Measurements from ENCODE around the gene SLC25A23.
"Not testable (repeated sequence)": the region's sequence is repeated elsewhere in the genome, so short reads cannot be mapped to it uniquely, and the experiment has no call there.

The SLC25A23 gene

DNA sequence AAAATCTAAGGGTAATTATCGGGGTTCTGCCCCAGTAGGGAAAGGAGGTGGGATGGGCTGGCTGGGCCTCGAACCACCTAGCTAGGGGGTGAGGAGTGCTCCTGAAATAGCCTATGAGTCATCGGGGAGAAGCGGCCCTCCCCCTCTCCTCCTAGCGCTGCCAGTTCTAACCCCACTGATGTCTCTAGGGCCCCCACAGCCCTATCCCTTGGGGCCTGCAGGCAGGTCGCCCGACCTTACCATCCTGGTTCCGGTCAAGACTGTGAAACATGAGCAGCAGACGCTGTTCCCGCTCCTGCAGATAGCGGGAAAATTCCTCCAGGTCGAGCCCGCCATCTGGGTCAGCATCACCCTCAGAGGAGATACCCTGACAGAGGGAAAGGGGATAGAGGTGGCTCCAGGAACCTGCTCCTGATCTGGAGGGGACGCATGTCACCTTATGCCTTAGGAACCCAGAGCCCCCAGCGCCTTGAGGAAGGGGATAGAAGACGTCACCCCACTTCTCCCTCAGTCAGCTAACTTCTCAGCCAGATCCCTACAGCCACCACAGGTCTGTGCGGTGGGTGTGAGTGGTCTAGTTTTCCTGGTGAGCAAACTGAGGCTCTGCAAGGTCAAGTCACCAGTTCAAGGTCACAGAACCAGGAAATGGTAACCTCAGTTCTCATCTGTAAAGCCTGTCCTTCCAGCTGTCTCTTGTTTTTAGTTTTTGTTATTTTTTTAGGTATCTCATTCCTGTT lies 1.5 kb downstream of the SLC25A23 start:
- in situ Hi-C loops (cut with MboI; ENCODE audit: low sequenced_read_pairs) = no loop called here

- in situ Hi-C loops (cut with MboI; ENCODE audit: low sequenced_read_pairs) = no loop called here
Measured at GRCh38 chr19:6455924-6456323, 3.7 kb downstream of the SLC25A23 start.

DNA sequence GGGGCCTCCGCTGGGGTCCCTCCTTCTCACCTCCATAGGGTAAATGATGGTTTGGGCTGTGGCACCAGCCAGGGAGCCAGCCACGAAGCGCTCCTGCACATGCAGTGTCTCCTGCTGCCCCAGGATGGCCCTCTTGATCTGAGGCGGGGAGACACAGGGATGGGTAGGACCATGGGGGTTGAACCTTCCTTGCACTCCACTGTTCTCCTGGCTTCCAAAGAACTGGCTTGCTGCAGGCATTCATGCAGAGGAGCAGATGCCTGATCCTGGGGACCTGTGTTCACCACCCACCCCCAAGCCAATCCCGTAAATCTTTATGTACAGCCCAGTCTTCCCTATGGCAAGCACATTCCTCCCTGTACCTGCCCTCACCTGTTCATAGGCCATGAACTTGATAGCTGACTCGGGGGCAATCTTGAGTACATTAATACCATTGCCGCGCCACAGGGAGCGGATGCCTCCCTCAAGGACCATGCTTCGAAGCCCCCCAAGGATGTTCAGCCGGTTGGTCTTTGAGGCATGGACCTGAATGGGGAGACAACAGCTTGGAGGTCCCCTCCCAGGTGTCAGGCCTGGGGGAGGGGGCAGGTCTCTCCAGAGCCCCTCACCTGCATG lies 5.5 kb downstream of the SLC25A23 start:
- in situ Hi-C loops (cut with MboI; ENCODE audit: low sequenced_read_pairs) = no loop called here

- in situ Hi-C loops (cut with MboI; ENCODE audit: low sequenced_read_pairs) = no loop called here
Measured at GRCh38 chr19:6452899-6453298, 6.7 kb downstream of the SLC25A23 start.

GRCh38 chr19:6452223-6452614 lies 7.4 kb downstream of the SLC25A23 start:
- in situ Hi-C loops (cut with MboI; ENCODE audit: low sequenced_read_pairs) = no loop called here

- in situ Hi-C loops (cut with MboI; ENCODE audit: low sequenced_read_pairs) = no loop called here
Measured at GRCh38 chr19:6451583-6452222, 7.9 kb downstream of the SLC25A23 start.

GRCh38 chr19:6450166-6450565 lies 9.4 kb downstream of the SLC25A23 start:
- in situ Hi-C loops (cut with MboI; ENCODE audit: low sequenced_read_pairs) = no loop called here

- in situ Hi-C loops (cut with MboI; ENCODE audit: low sequenced_read_pairs) = no loop called here
Measured at GRCh38 chr19:6448045-6448444, 11.5 kb downstream of the SLC25A23 start.

- in situ Hi-C loops (cut with MboI; ENCODE audit: low sequenced_read_pairs) = no loop called here
Measured at GRCh38 chr19:6446452-6446851, 13.1 kb downstream of the SLC25A23 start.

GRCh38 chr19:6443986-6444385 lies 15.6 kb downstream of the SLC25A23 start:
- in situ Hi-C loops (cut with MboI; ENCODE audit: low sequenced_read_pairs) = no loop called here

GRCh38 chr19:6442087-6442688 lies 17.4 kb downstream of the SLC25A23 start:
- in situ Hi-C loops (cut with MboI; ENCODE audit: low sequenced_read_pairs) = no loop called here

DNA sequence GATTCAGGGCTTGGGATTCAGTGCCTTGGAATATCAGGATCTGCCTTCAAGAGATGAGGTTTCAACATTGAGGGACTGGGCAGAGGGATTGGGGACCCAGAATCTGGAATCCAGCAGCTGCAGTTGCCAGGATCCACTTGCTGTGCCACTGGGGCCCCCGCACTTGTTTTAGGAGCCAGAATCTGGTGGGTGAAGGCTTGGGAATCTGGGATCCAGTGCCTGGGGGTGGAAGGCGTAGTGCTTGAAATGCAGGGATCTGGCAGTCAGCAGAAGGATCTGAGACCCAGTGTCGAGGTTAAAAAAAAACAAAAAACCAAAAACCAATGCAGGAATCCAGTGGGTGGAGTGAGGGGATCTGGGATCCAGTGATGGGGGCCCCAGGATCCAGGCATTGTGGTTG lies 18.7 kb downstream of the SLC25A23 start:
- in situ Hi-C loops (cut with MboI; ENCODE audit: low sequenced_read_pairs) = no loop called here

- in situ Hi-C loops (cut with MboI; ENCODE audit: low sequenced_read_pairs) = no loop called here
Measured at GRCh38 chr19:6439743-6440142, 19.8 kb downstream of the SLC25A23 start.

DNA sequence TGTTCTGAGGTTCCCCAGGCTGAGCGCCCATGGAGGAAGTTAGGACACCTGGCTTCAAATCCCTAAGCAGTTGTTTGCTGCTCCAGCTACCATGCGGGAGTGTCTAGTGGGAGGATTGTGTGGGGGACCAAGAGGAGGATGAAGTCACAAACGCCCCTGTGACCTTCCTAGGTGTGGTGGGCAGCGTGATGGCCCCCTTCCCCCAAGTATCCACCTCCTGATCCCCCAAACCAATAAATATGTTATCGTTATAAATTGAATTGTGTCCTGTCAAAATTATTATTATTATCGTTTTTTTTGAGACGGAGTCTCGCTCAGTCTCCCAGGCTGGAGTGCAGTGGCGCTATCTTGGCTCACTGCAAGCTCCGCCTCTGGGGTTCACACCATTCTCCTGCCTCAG lies 25.9 kb downstream of the SLC25A23 start, which contains the start of gene SLC25A41:
TSS of gene SLC25A41 (minus strand) at position 101 of the 400 bp plus-strand sequence. CDS start at position 31, 70 bp downstream.
- in situ Hi-C loops (cut with MboI; ENCODE audit: low sequenced_read_pairs) = no loop called here

GRCh38 chr19:6433165-6433564 lies 26.4 kb downstream of the SLC25A23 start:
- in situ Hi-C loops (cut with MboI; ENCODE audit: low sequenced_read_pairs) = no loop called here

GRCh38 chr19:6431891-6432290 lies 27.7 kb downstream of the SLC25A23 start:
- in situ Hi-C loops (cut with MboI; ENCODE audit: low sequenced_read_pairs) = no loop called here

DNA sequence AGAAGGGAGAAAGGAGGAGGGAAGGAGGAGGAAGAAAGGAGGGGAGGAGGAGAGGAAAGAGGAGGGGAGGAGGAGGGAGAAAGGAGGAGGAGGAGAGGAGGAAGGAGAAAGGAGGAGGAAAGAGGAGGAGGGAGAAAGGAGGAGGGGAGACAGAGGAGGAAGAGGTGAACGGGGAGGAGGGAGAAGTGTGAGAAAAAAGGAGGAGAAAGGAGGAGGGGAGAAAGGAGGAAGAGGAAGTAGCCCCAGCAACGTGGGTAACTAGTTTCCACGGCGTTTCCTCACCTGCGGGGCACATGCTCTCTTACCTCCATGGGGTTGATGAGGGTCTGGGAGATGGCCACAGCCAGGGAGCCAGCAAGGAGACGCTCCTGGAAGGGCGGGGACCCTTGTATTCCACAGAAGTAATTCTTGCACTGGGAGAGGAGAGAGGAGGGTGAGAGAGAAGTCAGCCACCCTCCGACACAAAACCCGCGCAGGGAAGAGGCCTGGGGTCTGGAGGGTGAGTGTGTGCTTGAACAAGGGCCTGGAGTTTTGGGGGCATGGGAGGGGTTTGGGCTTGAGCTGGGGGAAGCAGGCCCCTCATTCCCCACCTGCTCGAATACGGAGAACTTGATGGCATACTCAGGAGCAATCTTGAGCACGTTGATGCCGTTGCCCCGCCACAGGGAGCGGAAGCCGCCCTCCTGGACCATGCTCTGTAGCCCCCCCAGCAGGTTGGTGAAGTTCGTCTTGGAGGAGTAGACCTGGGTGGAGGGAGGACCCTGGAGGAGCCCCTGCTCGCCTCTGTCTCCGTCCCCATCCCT lies 30.0 kb downstream of the SLC25A23 start:
- in situ Hi-C loops (cut with MboI; ENCODE audit: low sequenced_read_pairs) = no loop called here

DNA sequence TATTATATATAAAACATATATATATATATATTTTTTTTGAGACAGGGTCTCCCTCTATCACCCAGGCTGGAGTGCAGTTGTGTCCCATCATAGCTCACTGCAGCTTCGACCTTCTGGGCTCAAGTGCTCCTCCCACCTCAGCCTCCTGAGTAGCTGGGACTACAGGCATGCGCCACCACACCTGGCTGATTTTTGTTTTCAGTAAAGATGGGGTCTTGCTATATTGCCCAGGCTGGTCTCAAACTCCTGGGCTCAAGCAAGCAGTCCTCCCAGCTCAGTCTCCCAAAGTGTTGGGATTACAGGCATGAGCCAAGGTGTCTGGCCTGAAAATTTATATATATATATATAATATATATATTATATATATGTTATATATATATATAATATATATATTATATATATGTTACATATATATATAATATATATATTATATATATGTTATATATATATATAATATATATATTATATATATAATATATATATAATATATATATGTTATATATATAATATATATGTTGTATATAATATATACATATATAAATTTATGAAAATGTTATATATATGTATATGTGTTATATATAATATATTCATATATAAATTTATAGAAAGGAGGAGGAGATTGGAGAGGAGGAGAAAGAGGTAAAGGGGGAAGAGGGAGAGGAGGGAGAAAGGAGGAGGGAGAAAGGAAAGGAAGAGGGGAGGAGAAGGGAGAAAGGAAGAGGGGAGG lies 30.7 kb downstream of the SLC25A23 start:
- in situ Hi-C loops (cut with MboI; ENCODE audit: low sequenced_read_pairs) = not testable (repeated sequence)

DNA sequence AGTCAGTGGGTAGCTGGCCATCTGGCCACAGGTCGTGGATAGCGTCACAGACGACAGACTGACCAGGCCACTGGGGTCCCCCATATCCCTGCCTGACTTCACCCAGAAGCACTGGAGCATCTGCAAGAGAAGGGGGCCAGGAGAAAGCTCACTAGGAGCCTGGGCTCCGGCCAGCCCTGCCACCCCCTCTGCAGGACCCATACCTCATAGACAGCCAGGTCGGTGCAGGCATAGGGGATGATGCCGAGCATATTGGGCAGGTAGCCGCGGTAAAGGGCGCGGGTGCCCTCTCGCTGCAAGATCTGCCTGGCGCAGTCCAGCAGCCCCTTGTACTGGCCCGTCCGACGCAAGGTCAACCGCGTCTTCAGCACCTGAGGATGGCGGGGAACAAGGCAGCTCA lies 32.5 kb downstream of the SLC25A23 start:
- in situ Hi-C loops (cut with MboI; ENCODE audit: low sequenced_read_pairs) = no loop called here
